ENCODE results near the gene RASGEF1C.

RASGEF1C gene

GRCh38 chr5:180179442-180180420, 29.3 kb downstream of the RASGEF1C start:
- DNase-seq: no peak

GRCh38 chr5:180178531-180179441, 30.2 kb downstream of the RASGEF1C start:
- no peak for DNase-seq

GRCh38 chr5:180176191-180176590, 32.8 kb downstream of the RASGEF1C start:
- DNase-seq: no peak

- no peak for DNase-seq
Observed at GRCh38 chr5:180175015-180175431, 34.0 kb downstream of the RASGEF1C start.

GRCh38 chr5:180174587-180174972, 34.4 kb downstream of the RASGEF1C start:
- no peak for DNase-seq

- peak in 1 of 2 donors; percentile 39 for DNase-seq
Observed at GRCh38 chr5:180173875-180174586, 35.0 kb downstream of the RASGEF1C start.

- DNase-seq: no peak
Observed at GRCh38 chr5:180173198-180173544, 35.8 kb downstream of the RASGEF1C start.

- DNase-seq: peak in 1 of 2 donors; percentile 48
Observed at GRCh38 chr5:180172447-180173197, 36.4 kb downstream of the RASGEF1C start.

GRCh38 chr5:180171568-180172094, 37.4 kb downstream of the RASGEF1C start:
- DNase-seq: no peak

GRCh38 chr5:180170810-180171567, 38.0 kb downstream of the RASGEF1C start:
- no peak for DNase-seq

- peak; percentile 85 to 91 for DNase-seq
Observed at GRCh38 chr5:180170106-180170809, 38.8 kb downstream of the RASGEF1C start.

GRCh38 chr5:180169248-180170105, 39.5 kb downstream of the RASGEF1C start:
- DNase-seq: no peak

- no peak for DNase-seq
Observed at GRCh38 chr5:180168758-180169157, 40.3 kb downstream of the RASGEF1C start.

GRCh38 chr5:180166176-180166575, 42.8 kb downstream of the RASGEF1C start:
- peak in 1 of 2 donors; percentile 21 for DNase-seq

GRCh38 chr5:180162304-180162661, 46.7 kb downstream of the RASGEF1C start:
- DNase-seq: no peak

- DNase-seq: peak; percentile 39 to 54
Observed at GRCh38 chr5:180161420-180162303, 47.3 kb downstream of the RASGEF1C start.

GRCh38 chr5:180160789-180161188, 48.2 kb downstream of the RASGEF1C start:
- no peak for DNase-seq

GRCh38 chr5:180160215-180160614, 48.8 kb downstream of the RASGEF1C start:
- no peak for DNase-seq
